HAP-1 (cell line): ENCODE results near the gene CTAGE8.
"Not testable (repeated sequence)": the region's sequence is repeated elsewhere in the genome, so short reads cannot be mapped to it uniquely, and the experiment has no call there.

Experiments
- DNase-seq, 2 experiments: peaks; one replicate each; pipeline ENCODE4 v3.0.0-alpha.2; 2016 to 2020; ENCODE audit warnings: low spot score in 2 of 2
- H3K27me3 ChIP-seq: fragments of 250-450 bp; sonication (Bioruptor Pico); 2 replicates; pipeline ENCODE4 v1.5.1; 2020; ENCODE audit warnings: low read depth, mild to moderate bottlenecking, moderate library complexity
- H3K36me3 ChIP-seq: fragments of 250-450 bp; sonication (Bioruptor Pico); replicated peaks from 2 replicates; pipeline ENCODE4 v1.5.1; 2020; ENCODE audit warnings: mild to moderate bottlenecking
- H3K4me1 ChIP-seq: fragments of 250-450 bp; sonication (Bioruptor Pico); 2 replicates; pipeline ENCODE4 v1.5.1; 2020; ENCODE audit warnings: mild to moderate bottlenecking
- H3K4me3 ChIP-seq: fragments of 250-450 bp; sonication (Bioruptor Pico); 2 replicates; pipeline ENCODE4 v1.5.1; 2020; ENCODE audit warnings: mild to moderate bottlenecking, moderate library complexity
- H3K9me3 ChIP-seq: fragments of 250-450 bp; sonication (Bioruptor Pico); 2 replicates; pipeline ENCODE4 v1.5.1; 2020; ENCODE audit warnings: mild to moderate bottlenecking, moderate library complexity
- in situ Hi-C: fragments of 300-500 bp; cut with MboI; formaldehyde crosslinking; loops from 3 replicates; pipeline ENCODE4 v1.14.3; 2020; ENCODE audit warnings: low sequenced_read_pairs, inconsistent platforms, mixed read lengths

CTAGE8 gene, protein sequence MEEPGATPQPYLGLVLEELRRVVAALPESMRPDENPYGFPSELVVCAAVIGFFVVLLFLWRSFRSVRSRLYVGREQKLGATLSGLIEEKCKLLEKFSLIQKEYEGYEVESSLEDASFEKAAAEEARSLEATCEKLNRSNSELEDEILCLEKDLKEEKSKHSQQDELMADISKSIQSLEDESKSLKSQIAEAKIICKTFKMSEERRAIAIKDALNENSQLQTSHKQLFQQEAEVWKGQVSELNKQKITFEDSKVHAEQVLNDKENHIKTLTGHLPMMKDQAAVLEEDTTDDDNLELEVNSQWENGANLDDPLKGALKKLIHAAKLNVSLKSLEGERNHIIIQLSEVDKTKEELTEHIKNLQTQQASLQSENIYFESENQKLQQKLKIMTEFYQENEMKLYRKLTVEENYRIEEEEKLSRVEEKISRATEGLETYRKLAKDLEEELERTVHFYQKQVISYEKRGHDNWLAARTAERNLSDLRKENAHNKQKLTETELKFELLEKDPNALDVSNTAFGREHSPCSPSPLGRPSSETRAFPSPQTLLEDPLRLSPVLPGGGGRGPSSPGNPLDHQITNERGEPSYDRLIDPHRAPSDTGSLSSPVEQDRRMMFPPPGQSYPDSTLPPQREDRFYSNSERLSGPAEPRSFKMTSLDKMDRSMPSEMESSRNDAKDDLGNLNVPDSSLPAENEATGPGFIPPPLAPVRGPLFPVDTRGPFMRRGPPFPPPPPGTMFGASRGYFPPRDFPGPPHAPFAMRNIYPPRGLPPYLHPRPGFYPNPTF

DNA sequence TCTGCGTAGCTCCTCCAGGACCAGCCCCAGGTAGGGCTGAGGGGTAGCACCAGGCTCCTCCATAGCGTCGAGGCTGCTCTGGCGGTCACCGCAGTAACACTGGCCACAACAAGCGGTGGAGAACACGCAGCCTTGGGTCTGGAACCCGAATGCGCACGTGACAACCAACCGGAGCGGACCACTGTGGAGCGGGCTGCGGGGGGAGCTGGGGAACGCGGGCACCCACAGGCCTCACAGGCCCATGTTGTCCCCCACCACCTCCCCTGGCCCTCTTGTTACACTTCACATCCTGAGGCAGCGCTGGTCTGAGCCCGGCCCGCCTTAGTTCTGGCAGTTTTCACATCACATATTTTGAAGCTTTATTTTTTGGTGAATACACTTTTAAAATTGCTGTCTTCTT lies at the start of gene CTAGE8:
CTAGE8 (minus strand) TSS at position 101 of the 400 bp plus-strand sequence; CDS start at position 63, 38 bp downstream.
- H3K4me3 ChIP-seq, in situ Hi-C loops, H3K27me3 ChIP-seq, H3K4me1 ChIP-seq, H3K9me3 ChIP-seq, H3K36me3 ChIP-seq, DNase-seq: not testable (repeated sequence)

DNA sequence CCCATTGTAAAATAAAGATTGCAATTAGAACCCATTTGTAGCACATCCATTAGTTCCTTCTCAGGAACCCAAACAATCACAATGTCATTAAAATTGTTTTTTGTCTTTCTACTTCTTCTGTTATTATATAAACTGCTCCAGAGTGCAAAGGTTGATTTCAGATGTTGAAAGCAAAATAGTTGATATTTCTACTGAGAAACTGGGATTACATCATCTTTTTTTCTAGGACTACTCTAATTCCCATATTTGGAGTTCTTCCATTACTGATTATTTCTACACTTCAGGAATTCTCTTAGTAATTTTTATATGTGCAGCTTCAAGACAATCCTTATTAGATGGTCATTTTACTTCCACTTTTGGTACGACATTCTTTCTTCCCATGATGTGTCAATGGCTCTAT lies 48.4 kb upstream of the CTAGE8 start:
- H3K4me1 ChIP-seq, H3K27me3 ChIP-seq, H3K4me3 ChIP-seq, DNase-seq, H3K9me3 ChIP-seq, in situ Hi-C loops, H3K36me3 ChIP-seq: not testable (repeated sequence)

DNA sequence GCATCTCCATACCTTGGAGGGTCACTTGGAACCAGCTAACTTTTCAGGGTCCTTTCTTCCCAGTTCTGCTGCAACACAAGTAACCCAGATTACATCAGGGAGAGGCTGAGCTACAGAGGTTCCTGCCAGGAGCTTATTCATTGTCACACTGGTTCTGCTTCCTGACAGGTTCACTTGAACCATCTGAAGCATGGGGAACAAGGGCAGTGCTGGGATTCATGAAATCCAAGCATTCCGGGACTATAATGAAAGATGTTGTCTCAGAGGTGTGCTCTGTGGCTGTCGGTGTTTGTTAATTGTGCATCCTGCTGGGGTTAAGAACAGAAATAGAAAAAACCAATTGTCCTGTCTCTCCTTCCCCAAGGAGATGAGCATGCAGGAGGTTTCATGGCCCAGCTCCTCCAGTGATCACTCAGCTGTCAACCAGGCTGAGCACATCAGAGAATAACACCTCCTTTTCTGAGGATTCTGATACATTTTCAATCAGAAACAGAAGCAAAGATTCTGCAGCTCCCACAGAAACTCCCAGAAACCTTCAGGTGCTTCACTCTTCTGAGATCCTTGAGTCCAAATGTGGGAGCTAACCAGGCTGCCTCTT lies 42.9 kb upstream of the CTAGE8 start, which contains the start of gene OR2A1:
OR2A1 (plus strand) TSS at position 548 of the 598 bp plus-strand sequence. CDS start 5,706 bp downstream, outside the sequence.
- H3K36me3 ChIP-seq, DNase-seq, H3K4me1 ChIP-seq, H3K9me3 ChIP-seq, H3K4me3 ChIP-seq, H3K27me3 ChIP-seq, in situ Hi-C loops: not testable (repeated sequence)

DNA sequence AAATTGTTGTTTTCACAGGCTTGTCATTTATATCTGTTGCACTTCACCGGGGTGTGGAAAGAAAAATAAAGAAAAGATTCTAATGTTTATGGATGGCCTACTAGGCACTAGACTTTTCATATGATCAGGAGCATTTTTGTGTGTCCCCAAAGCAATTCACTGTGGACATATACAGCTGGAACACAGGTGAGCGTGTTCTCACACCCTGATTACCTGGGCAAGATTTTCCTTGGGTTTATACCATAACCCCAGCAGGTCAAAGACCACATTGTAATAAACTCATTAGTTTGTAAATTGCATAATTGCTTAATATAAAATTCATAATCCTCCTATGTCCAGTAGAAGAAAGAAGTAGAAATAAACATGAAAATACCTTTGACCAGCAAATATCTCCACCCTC lies 42.1 kb upstream of the CTAGE8 start:
- H3K9me3 ChIP-seq, in situ Hi-C loops, H3K36me3 ChIP-seq, DNase-seq, H3K27me3 ChIP-seq, H3K4me3 ChIP-seq, H3K4me1 ChIP-seq: not testable (repeated sequence)

DNA sequence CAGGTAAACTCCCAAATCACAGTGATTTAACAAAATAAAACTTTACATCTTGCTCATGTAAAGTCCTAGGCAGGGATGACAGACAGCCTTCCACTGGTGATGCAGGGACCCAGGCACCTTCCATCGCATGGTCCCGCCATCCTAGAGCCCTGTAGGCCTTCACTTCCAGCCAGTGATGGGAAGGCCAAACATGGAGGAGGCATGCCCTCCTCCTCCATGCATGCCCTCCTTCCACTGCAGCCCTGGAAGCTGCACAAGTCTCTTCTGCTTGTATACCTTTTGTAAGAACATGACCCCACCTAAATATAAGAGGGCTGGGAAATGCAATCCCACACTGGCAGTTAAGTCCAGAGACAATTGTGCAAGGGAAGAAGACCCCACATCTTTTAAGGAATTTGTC lies 40.6 kb upstream of the CTAGE8 start:
- DNase-seq, H3K4me3 ChIP-seq, H3K36me3 ChIP-seq, H3K4me1 ChIP-seq, in situ Hi-C loops, H3K9me3 ChIP-seq, H3K27me3 ChIP-seq: not testable (repeated sequence)

DNA sequence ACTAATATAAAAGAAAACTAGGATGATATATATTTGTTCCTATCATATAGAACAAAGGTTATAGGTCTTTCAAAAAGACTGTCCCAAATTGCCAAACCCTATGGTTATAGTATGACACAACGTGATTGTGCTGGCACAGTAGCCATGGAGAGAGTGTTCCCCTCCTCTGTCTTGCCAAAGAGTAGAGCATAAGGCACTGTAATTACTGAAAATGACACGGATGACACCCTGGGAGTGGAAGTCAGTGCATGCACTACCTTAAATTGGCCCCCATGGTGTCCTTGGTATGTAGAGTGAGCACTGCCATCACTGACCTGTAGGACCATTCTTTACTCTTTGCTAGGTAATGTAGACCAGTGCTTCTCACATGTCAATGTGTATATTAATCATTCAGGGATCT lies 36.1 kb upstream of the CTAGE8 start:
- H3K4me3 ChIP-seq, in situ Hi-C loops, H3K4me1 ChIP-seq, H3K9me3 ChIP-seq, H3K27me3 ChIP-seq, H3K36me3 ChIP-seq, DNase-seq: not testable (repeated sequence)

DNA sequence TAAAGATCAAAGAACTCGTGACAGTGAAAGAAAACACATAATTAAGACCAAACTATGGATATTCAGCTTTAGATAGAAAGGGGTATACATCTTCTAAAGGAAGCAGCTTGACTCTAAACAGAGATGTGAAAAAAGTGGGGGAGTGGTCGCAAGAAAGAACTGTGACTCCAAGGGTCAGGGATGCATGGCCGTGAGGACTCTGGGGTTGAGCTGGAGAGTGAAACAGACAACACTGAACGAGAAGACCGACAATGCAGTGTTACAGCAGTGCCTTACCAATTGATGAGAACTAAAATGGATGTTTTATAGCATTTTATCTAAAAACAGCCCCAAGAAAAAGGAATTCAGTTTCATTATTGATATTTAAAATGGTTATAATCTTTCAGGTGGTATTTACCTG lies 34.5 kb upstream of the CTAGE8 start:
- in situ Hi-C loops, H3K36me3 ChIP-seq, H3K4me1 ChIP-seq, DNase-seq, H3K27me3 ChIP-seq, H3K9me3 ChIP-seq, H3K4me3 ChIP-seq: not testable (repeated sequence)

DNA sequence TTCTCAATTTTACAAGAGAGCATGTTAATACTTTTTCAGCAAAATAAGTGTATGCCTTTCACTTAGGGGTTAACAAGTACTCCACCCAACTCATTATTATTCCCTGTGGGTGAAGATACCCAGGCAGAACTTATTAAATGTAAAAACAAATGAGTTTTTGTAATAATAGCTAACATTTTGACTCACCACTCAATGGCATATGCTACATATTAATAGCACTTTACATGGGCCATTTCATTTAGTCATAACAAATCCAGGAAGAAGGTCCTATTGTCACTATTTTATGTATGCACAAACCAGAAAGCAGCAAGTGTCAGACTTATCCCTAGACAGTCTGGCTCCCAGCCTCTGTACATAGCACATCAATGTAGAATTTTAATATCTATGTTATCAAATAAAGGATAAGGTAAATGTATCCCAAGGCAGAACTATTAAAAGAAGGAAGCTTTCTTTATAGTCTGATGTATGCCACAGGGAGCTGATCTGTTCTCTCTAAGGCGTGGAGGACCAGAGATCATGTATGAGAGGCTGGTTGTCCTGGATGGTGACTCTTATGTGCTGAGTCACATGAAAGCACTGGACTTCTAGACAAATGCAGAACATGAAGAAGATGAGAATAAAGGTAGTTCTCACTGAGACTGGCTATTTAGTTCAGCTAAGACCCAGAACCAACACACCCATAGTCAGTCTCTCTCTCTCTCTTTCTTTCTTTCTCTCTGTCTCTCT lies 33.7 kb upstream of the CTAGE8 start:
- DNase-seq, H3K4me3 ChIP-seq, H3K36me3 ChIP-seq, in situ Hi-C loops, H3K4me1 ChIP-seq, H3K27me3 ChIP-seq, H3K9me3 ChIP-seq: not testable (repeated sequence)

DNA sequence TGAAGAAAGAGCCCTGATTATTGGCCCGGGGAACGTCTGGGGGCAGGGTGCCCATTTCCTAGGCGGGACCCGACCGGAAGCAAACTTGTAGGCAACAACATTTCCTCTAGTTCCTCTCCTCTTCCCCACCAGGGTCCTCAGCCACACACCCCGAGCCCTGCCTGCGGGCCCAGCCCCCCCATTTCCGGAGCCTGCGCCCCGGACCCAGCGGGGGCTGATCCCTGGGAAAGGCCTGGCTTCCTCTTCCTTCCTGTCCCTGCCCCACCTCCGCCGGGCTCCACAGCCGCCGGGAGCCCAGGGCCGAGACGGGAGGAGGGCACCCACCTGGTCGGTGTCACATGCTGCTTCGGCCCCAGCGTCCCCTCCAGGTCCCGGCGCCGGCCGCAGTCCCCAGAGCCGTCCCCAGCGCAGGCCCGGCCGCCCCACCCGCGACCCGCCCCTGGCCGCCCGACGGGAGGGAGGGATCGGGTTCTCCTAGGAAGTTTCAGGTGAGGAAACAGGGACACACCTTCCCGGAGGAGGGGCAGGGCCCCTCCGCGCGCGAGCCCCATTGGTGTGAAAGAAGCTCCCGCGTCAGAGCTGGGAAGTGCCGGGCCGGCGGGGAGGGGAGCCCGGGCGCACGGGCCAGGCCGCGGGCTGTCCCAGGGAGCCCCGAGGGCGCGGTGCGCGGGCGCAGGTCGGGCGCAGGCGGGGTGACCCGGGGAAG lies 24.9 kb upstream of the CTAGE8 start:
- in situ Hi-C loops, H3K9me3 ChIP-seq, H3K4me1 ChIP-seq, H3K4me3 ChIP-seq, H3K36me3 ChIP-seq, H3K27me3 ChIP-seq, DNase-seq: not testable (repeated sequence)

DNA sequence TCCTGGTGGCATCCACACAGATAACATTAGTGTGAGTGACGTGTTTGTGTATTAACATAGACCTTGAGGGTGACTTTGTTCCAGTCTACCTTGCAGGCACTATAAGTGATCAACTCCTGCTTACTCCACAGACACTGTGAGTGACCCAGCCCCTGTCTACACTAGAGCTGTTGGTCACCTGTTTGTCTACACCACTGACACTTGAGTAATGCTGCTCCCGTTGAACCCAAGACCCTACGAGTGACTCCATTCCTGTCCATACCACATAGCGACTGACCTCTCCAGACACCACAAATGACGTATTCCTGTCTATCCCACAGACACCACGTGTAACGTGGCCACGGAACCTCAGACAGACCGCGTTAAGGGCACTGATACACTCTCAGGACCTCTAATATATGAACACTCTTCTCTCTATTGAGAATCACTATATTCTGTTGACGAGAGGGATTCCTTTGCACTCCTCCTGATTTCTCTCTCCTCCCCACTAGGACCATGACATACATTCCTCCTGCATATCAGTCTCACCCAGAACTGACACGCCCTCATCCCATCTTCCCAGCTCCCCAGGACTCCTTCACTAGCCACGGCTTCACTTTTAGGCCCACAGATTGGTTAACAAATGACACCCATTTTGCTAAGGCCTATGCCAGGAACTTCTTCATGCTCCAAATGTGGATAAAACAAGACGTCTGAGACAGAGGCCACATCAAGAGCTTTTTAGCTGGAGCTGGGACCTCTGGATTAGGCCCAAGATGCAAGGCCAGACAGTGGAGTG lies 23.5 kb upstream of the CTAGE8 start:
- H3K27me3 ChIP-seq, H3K4me1 ChIP-seq, DNase-seq, in situ Hi-C loops, H3K36me3 ChIP-seq, H3K9me3 ChIP-seq, H3K4me3 ChIP-seq: not testable (repeated sequence)

DNA sequence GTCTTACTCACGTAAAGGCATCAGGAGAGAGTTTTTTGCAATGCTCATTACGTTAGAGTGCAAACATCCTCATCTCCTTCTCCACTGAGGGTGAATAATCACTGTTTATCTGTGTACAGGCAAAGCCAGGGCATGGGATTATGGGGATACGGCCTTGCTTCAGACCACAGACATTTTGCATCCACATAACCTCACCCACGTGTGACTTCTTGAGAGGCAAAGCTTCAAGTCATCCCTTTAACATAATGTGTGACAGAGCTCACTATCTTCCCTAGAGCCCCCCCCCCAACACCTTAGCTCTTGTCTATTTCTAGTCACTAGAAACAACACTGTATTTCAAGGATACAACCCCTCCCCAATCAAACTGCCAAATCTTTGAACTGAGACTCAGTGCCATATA lies 22.5 kb upstream of the CTAGE8 start:
- DNase-seq, H3K27me3 ChIP-seq, H3K36me3 ChIP-seq, H3K4me1 ChIP-seq, H3K9me3 ChIP-seq, H3K4me3 ChIP-seq, in situ Hi-C loops: not testable (repeated sequence)

DNA sequence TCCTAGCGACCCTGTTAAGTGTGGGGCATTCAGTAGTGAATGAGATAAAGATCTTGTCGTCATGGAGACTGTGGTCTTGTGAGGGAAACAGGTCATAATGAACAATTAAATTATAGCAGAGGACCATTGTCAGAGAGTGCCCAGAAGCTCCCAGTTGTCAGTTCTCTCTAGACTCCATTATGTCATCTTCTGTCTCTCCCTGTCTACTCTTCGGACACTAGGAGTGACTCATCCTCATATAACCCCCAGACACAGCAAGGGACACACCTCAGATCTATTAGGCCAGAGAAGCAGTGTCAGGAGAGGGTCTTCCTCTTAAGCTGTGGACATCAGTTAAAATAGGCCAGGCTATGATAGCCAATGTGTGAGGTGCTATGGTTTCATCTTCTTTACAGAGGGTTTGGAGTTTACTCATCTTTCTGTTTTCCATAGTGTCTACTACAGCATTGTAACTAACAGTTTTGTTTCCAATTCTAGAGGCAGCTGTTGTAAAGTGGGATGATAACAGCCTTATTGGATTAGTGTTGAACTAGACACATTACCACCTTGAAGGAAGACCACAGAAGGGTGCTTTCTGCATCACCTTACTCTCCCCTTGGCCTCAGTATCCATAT lies 18.2 kb upstream of the CTAGE8 start:
- H3K4me1 ChIP-seq, H3K36me3 ChIP-seq, H3K27me3 ChIP-seq, H3K4me3 ChIP-seq, H3K9me3 ChIP-seq, DNase-seq, in situ Hi-C loops: not testable (repeated sequence)
